ENCODE data around the gene FAM174B.

The FAM174B gene

DNA sequence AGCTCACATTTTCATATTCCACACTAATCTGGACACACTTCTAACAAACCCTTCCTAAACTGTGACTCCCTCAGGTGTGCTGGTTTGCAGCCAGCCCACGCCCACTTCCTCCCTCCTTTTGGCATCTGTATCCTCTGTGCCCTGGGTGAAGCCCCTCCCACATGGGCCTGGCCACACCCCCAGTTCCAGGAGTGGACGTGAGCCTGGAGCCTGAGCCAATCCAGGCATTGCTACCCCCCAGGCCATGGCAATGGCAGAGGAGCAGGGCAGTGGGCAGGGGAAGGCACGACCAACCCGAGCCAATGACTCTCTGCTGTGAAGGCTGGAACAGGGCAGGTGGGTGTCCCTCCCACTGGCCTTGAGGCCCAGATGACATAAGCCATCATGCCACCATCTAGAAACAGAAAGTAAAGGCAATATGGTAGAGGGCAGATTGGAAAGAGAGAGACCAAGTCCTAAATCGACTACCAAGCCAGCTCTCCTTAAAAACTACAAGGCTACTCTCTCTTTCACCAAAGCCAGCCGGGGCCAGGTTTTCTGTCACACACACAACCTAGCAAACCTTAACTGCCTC, 18.6 kb downstream of the FAM174B start:
- no peaks in the 10 kb centered on the region for H3K27me3 ChIP-seq (ENCODE audit: control insufficient read depth, insufficient read depth, low read length)
- no peak overlapping the region for H3K9ac ChIP-seq (ENCODE audit: low read depth, low read length)
- no peak overlapping the region for H3K4me2 ChIP-seq (ENCODE audit: low read length)
- no peaks in the 10 kb centered on the region for H3K36me3 ChIP-seq (ENCODE audit: insufficient read depth, low read length)
- no peaks in the 10 kb centered on the region for H3K9me3 ChIP-seq (replicated peaks; ENCODE audit: low read length)
- peaks cover 16% of the 10 kb centered on the region for H3K4me1 ChIP-seq (ENCODE audit: control insufficient read depth, insufficient read depth, low read length)
- H3K4me3 ChIP-seq (ENCODE audit: low read length): no peak overlapping the region

DNA sequence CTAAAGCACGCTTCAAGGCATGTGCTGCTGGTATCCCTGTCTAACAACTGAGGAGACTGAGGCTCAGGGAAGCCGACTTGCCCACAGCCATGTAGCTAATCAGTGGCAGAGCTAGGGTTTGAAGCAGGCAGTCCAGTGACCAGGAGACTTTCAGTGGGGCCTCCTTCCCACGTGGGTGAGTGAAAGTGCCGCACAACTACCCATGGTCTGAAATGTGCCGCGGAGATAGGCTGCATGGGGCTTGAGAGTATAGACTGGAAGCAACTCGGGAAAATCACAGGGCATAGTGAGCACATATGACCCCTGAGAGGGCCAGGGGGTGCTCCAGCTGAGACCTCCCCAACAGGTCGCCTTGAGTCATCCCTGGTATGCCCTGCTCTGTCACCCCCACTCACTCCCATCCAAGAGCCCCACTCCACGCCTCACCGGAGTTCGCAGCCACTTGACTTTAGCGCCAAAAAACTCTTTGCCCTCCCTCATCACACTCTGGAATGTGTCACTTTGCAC, 19.1 kb downstream of the FAM174B start:
- Histone ChIP-seq H3K4me2 (ENCODE audit: low read length) (no peak overlapping the region), H3K4me1 (ENCODE audit: control insufficient read depth, insufficient read depth, low read length) (peaks cover 16% of the 10 kb centered on the region), H3K4me3 (ENCODE audit: low read length) (no peak overlapping the region), H3K36me3 (ENCODE audit: insufficient read depth, low read length) (no peaks in the 10 kb centered on the region), H3K9ac (ENCODE audit: low read depth, low read length) (no peak overlapping the region), H3K27me3 (ENCODE audit: control insufficient read depth, insufficient read depth, low read length) (no peaks in the 10 kb centered on the region), H3K9me3 (replicated peaks; ENCODE audit: low read length) (no peaks in the 10 kb centered on the region)

DNA sequence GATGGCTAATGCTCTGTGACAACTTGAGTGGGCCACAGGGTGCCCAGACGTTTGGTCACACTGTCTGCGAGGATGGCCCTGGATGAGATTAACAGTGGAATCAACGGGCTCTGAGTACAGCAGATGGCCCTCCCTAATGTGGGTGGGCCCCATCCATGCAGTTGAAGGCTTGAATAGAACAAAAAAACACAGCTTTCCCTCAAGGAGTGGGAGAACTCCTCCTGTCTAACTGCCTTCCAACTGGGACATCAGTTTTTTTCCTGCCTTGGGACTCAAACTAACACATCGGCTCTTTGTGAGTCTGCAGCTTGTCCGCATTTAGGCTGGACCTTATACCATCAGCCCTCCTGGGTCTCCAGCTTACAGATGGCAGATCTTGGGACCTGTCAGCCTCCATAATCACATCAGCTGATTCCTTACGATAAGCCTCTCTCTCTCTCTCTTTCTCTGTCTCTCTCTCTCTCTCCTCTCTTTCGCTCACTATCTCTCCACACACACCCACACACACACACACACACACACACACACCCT, 20.8 kb downstream of the FAM174B start:
- Histone ChIP-seq H3K36me3 (ENCODE audit: insufficient read depth, low read length) (no peaks in the 10 kb centered on the region), H3K9ac (ENCODE audit: low read depth, low read length) (no peak overlapping the region), H3K4me2 (ENCODE audit: low read length) (no peak overlapping the region), H3K9me3 (replicated peaks; ENCODE audit: low read length) (no peaks in the 10 kb centered on the region), H3K4me3 (ENCODE audit: low read length) (no peak overlapping the region), H3K27me3 (ENCODE audit: control insufficient read depth, insufficient read depth, low read length) (no peaks in the 10 kb centered on the region), H3K4me1 (ENCODE audit: control insufficient read depth, insufficient read depth, low read length) (peaks cover 16% of the 10 kb centered on the region)

DNA sequence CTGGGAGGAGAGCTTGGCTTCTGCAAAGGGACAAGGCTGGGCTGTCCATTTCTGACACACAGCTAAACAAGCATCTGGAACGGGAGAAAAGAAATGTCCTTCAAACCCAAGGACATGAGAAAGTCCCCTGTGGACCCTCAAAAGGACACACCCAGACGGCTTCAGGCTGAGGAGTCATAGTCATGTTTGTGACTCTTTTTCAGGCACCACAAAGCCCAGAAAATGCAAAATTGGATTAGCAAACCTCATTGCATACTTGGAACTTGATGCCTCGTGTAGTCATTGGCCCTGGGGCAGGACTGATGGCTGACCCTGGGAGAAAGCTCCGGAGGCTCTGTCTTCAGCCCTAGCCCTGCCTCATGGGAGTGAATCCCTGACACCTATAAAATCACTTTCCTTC, 21.5 kb downstream of the FAM174B start:
- Histone ChIP-seq H3K4me1 (ENCODE audit: control insufficient read depth, insufficient read depth, low read length) (peaks cover 16% of the 10 kb centered on the region), H3K4me2 (ENCODE audit: low read length) (no peak overlapping the region), H3K9ac (ENCODE audit: low read depth, low read length) (no peak overlapping the region), H3K4me3 (ENCODE audit: low read length) (no peak overlapping the region), H3K9me3 (replicated peaks; ENCODE audit: low read length) (no peaks in the 10 kb centered on the region), H3K27me3 (ENCODE audit: control insufficient read depth, insufficient read depth, low read length) (no peaks in the 10 kb centered on the region), H3K36me3 (ENCODE audit: insufficient read depth, low read length) (no peaks in the 10 kb centered on the region)

DNA sequence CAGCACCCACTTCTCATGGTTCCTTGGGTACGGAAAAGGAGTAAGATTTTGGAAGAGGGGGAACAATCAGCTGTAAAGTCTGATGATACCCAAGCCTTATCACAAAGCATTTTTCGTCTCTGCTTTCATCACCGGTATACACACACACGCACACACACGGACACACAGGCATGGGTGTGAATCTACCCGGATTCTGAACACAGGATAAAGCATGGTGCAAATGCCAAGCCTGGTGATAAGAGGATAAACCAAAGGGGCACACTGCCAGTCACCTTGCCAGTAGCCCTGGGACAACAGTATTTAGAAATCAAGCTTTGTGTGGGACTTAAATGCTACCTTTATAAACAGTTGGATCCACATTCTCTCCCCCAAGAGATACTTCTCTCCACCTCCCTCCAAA, 22.2 kb downstream of the FAM174B start:
- Histone ChIP-seq H3K9me3 (replicated peaks; ENCODE audit: low read length) (no peaks in the 10 kb centered on the region), H3K4me2 (ENCODE audit: low read length) (no peak overlapping the region), H3K9ac (ENCODE audit: low read depth, low read length) (no peak overlapping the region), H3K36me3 (ENCODE audit: insufficient read depth, low read length) (no peaks in the 10 kb centered on the region), H3K4me1 (ENCODE audit: control insufficient read depth, insufficient read depth, low read length) (peaks cover 11% of the 10 kb centered on the region), H3K27me3 (ENCODE audit: control insufficient read depth, insufficient read depth, low read length) (no peaks in the 10 kb centered on the region), H3K4me3 (ENCODE audit: low read length) (no peak overlapping the region)

DNA sequence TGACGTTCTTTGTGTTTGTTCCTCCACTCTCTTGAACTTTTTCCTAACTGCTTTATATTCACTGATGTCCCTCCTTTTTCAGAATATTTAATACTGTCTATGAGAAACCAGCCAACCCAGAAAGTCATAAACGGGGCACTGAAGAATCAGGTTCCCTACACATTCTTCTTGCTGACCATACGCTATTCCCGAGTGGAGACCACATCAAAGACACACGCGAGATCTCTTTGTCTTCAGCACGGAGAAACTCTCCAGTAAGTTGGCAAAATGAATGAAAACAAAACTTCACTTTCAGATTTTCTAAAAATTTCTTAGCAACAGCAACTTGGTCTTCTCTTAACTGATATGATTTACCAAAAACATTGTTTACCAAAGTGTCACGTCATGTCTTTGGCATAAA, 22.6 kb downstream of the FAM174B start:
- H3K9ac ChIP-seq (ENCODE audit: low read depth, low read length): no peak overlapping the region
- H3K4me2 ChIP-seq (ENCODE audit: low read length): no peak overlapping the region
- H3K36me3 ChIP-seq (ENCODE audit: insufficient read depth, low read length): no peaks in the 10 kb centered on the region
- no peaks in the 10 kb centered on the region for H3K27me3 ChIP-seq (ENCODE audit: control insufficient read depth, insufficient read depth, low read length)
- peaks cover 7% of the 10 kb centered on the region for H3K4me1 ChIP-seq (ENCODE audit: control insufficient read depth, insufficient read depth, low read length)
- no peaks in the 10 kb centered on the region for H3K9me3 ChIP-seq (replicated peaks; ENCODE audit: low read length)
- H3K4me3 ChIP-seq (ENCODE audit: low read length): no peak overlapping the region

DNA sequence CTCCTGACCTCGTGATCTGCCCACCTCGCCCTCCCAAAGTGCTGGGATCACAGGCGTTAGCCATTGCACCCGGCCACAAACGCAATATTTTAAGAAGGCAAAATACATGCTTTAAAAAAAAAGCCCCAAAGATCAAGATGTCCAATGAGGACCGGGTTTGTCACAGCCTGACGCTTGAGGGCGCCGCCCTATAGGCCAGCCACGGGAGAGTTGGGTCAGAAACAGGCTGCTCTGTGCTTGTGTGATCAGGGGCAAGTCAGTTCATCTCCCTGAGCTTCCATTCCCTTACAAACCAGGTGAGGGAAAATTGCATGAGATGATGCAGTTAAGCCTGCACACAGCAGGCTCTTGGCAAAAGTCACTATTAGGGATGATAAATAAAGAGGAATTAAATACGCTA, 23.9 kb downstream of the FAM174B start:
- Histone ChIP-seq H3K9me3 (replicated peaks; ENCODE audit: low read length) (no peaks in the 10 kb centered on the region), H3K4me2 (ENCODE audit: low read length) (no peak overlapping the region), H3K36me3 (ENCODE audit: insufficient read depth, low read length) (no peaks in the 10 kb centered on the region), H3K4me3 (ENCODE audit: low read length) (no peak overlapping the region), H3K4me1 (ENCODE audit: control insufficient read depth, insufficient read depth, low read length) (no peaks in the 10 kb centered on the region), H3K27me3 (ENCODE audit: control insufficient read depth, insufficient read depth, low read length) (no peaks in the 10 kb centered on the region), H3K9ac (ENCODE audit: low read depth, low read length) (no peak overlapping the region)

DNA sequence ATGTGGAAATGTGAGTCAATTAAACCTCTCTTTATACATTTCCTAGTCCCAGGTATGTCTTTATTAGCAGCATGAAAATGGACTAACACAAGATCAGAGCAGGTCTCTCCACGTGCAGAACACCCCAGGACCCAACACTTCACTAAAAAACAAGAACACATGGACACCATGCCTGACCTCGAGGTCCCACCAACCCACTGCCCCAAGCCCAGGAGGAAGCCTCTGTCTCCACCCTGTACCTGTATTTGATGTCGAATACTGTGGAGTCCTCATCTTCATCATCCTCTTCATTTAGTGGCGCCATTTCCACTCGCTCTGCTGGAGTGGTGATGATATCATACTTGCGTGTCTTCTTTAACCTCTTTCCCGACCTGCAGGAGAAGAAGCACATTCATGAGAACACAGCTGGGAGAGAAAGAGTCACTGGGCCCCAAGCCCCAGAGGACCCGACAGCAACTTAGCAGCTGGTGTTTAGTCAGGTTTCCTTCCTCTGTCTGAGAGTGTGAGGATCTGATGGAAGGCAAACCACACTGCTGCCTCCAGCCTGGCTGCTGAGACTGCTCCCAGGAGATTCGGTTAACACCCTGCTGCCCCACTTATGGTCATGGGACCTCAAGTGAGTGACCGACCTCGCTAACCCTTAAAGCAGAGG, 25.5 kb downstream of the FAM174B start:
- H3K36me3 ChIP-seq (ENCODE audit: insufficient read depth, low read length): no peaks in the 10 kb centered on the region
- peaks cover 5% of the 10 kb centered on the region for H3K4me1 ChIP-seq (ENCODE audit: control insufficient read depth, insufficient read depth, low read length)
- no peak overlapping the region for H3K4me2 ChIP-seq (ENCODE audit: low read length)
- H3K9me3 ChIP-seq (replicated peaks; ENCODE audit: low read length): no peaks in the 10 kb centered on the region
- no peaks in the 10 kb centered on the region for H3K27me3 ChIP-seq (ENCODE audit: control insufficient read depth, insufficient read depth, low read length)
- no peak overlapping the region for H3K9ac ChIP-seq (ENCODE audit: low read depth, low read length)
- no peak overlapping the region for H3K4me3 ChIP-seq (ENCODE audit: low read length)

DNA sequence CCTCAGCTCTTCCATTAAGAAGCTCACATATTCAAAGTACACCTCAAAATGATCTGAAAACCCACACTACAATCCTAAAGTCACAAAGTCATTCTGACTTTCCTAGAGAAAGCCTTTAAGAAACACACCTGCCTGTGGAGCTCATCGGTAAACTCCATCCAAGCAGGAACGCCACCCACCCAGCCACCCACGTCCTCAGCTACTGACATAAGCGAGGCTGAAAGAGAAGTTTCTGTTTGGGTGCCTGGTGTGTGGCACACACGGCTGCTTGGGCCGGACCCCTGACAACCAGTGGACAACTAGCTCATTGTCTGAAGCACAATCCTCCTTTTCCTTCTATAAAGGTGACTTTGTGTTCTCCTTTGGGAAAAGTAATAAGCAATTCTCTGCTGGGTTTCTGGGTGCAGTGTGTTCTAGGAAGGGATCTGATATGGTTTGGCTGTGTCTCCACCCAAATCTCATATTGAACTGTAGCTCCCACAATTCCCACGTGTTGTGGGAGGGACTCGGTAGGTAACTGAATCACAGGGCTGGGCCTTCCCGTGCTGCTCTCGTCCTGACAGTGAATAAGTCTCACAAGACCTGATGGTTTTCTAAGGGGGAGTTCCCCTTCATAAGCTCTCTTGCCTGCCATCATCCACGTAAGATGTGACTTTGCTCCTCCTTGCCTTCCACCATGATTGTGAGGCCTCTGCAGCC, 26.1 kb downstream of the FAM174B start:
- H3K36me3 ChIP-seq (ENCODE audit: insufficient read depth, low read length): no peaks in the 10 kb centered on the region
- no peak overlapping the region for H3K4me2 ChIP-seq (ENCODE audit: low read length)
- H3K9me3 ChIP-seq (replicated peaks; ENCODE audit: low read length): no peaks in the 10 kb centered on the region
- peaks cover 12% of the 10 kb centered on the region for H3K4me1 ChIP-seq (ENCODE audit: control insufficient read depth, insufficient read depth, low read length)
- no peak overlapping the region for H3K4me3 ChIP-seq (ENCODE audit: low read length)
- no peaks in the 10 kb centered on the region for H3K27me3 ChIP-seq (ENCODE audit: control insufficient read depth, insufficient read depth, low read length)
- no peak overlapping the region for H3K9ac ChIP-seq (ENCODE audit: low read depth, low read length)

DNA sequence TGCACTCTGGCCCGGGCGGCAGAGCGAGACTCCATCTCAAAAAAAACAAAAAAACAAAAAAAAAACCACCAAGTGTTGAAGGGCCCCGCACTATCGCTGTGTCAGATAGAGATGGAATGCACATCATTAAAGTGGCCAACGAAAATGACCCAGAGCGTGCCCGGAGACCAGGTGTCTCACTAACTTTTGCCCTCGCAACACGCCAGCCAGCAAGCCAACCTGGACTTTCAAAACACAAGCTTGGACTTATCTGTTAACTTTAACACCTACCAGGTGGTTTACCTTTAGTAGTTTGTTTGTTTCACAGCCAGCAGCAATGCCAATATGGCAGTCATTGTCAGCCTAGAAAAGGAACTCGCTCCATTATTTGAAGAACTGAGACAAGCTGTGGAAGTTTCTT, 28.6 kb downstream of the FAM174B start:
- Histone ChIP-seq H3K27me3 (ENCODE audit: control insufficient read depth, insufficient read depth, low read length) (no peaks in the 10 kb centered on the region), H3K9me3 (replicated peaks; ENCODE audit: low read length) (no peaks in the 10 kb centered on the region), H3K4me3 (ENCODE audit: low read length) (no peak overlapping the region), H3K4me1 (ENCODE audit: control insufficient read depth, insufficient read depth, low read length) (peaks cover 26% of the 10 kb centered on the region), H3K4me2 (ENCODE audit: low read length) (no peak overlapping the region), H3K36me3 (ENCODE audit: insufficient read depth, low read length) (no peaks in the 10 kb centered on the region), H3K9ac (ENCODE audit: low read depth, low read length) (no peak overlapping the region)

DNA sequence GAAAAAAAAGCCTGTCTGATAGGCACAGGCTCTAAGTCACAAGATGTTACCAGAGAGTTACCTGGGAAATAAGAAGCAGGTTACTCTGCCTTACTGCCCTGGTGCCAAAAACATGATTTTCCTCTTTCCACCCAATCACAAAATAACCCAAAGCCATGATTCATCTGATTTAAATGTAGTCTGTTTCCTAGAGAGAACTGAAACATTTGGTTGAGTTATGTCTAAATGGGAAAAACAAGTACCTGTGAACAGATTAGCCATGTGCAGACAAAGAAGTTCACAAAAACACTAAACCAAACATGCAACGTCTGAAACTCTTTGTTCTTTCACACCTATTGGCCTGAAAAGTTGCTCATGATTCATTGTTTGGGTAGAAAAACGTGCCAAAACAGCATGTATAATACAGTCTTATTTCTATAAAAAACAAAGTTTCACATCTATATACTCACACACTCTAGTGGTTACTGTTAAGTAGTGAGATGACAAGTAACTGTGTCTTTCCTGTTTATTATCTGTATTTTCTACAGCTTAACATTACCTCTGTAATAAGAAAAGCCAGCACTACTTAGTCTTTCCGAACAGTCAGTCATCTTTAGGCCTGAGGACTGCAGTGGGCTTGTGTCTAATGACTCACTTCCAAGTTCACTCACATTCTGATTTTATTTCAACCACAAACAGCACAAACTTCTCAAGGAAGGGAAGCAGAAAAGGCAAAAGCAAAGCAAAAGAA, 30.2 kb downstream of the FAM174B start:
- Histone ChIP-seq H3K27me3 (ENCODE audit: control insufficient read depth, insufficient read depth, low read length) (no peaks in the 10 kb centered on the region), H3K9me3 (replicated peaks; ENCODE audit: low read length) (no peaks in the 10 kb centered on the region), H3K4me1 (ENCODE audit: control insufficient read depth, insufficient read depth, low read length) (peaks cover 26% of the 10 kb centered on the region), H3K4me3 (ENCODE audit: low read length) (no peak overlapping the region), H3K4me2 (ENCODE audit: low read length) (peak overlapping the region; percentile 25), H3K9ac (ENCODE audit: low read depth, low read length) (no peak overlapping the region), H3K36me3 (ENCODE audit: insufficient read depth, low read length) (no peaks in the 10 kb centered on the region)
